ENCODE data around the gene SLC22A12.

SLC22A12 gene

GRCh38 chr11:64569300-64569970 is 21.6 kb upstream of the SLC22A12 start:
- no peaks in the 10 kb centered on the region for H3F3A ChIP-seq (ENCODE audit: insufficient read depth)
- no peaks in the 10 kb centered on the region for H3K27me3 ChIP-seq (ENCODE audit: low read length)
- TF ChIP-seq EZH2phosphoT487 (conservative IDR thresholded peaks at IDR 0.05; ENCODE audit: low read length) = no peak
- TF ChIP-seq, protein P1, sequence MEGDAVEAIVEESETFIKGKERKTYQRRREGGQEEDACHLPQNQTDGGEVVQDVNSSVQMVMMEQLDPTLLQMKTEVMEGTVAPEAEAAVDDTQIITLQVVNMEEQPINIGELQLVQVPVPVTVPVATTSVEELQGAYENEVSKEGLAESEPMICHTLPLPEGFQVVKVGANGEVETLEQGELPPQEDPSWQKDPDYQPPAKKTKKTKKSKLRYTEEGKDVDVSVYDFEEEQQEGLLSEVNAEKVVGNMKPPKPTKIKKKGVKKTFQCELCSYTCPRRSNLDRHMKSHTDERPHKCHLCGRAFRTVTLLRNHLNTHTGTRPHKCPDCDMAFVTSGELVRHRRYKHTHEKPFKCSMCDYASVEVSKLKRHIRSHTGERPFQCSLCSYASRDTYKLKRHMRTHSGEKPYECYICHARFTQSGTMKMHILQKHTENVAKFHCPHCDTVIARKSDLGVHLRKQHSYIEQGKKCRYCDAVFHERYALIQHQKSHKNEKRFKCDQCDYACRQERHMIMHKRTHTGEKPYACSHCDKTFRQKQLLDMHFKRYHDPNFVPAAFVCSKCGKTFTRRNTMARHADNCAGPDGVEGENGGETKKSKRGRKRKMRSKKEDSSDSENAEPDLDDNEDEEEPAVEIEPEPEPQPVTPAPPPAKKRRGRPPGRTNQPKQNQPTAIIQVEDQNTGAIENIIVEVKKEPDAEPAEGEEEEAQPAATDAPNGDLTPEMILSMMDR (IDR thresholded peaks at IDR 0.05; ENCODE audit: insufficient read depth, low read length, poor library complexity, severe bottlenecking) = no peak
- no peaks in the 10 kb centered on the region for H3K36me3 ChIP-seq (ENCODE audit: low read length)
- H3K27ac ChIP-seq (ENCODE audit: low read depth, low read length) = no peak overlapping the region
- no peak overlapping the region for H3K9ac ChIP-seq (ENCODE audit: low read length)
- no peaks in the 10 kb centered on the region for H3K9me2 ChIP-seq (replicated peaks; ENCODE audit: insufficient read depth, low read length)
- H2AFZ ChIP-seq (ENCODE audit: low read depth, low read length, severe bottlenecking) = no peak overlapping the region
- H3K79me2 ChIP-seq (ENCODE audit: insufficient read depth, low read length) = no peaks in the 10 kb centered on the region
- no peaks in the 10 kb centered on the region for H3K9me3 ChIP-seq (ENCODE audit: insufficient read depth, low read length)
- H4K20me1 ChIP-seq (ENCODE audit: low read depth, low read length) = no peaks in the 10 kb centered on the region
- no peak overlapping the region for H3K4me2 ChIP-seq (ENCODE audit: low read depth, low read length, poor library complexity, severe bottlenecking)
- no peak overlapping the region for H3K4me3 ChIP-seq (ENCODE audit: insufficient read depth, low read length, poor library complexity, severe bottlenecking)

DNA sequence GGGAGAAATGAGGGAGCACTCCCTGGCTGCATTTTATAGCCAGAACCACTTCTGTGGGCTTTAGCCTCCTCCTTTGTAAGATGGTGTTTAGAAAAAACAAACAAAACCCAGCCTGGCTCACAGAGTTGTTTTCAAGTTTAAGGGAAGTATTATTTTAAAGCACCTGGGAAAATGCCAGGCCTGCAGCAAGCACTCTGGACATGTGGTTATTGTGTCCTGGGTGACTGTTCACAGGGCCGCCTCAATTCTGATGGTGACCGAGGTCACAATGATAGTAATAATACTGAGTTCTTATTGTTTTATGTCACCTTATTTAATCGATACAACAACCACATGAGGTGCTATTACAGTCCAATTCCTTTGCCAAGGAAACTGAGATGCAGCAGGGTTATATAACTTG is 20.7 kb upstream of the SLC22A12 start:
- no peak overlapping the region for H3K4me2 ChIP-seq (ENCODE audit: low read depth, low read length, poor library complexity, severe bottlenecking)
- H3K9me3 ChIP-seq (ENCODE audit: insufficient read depth, low read length) = no peaks in the 10 kb centered on the region
- TF ChIP-seq, protein P1 (IDR thresholded peaks at IDR 0.05; ENCODE audit: insufficient read depth, low read length, poor library complexity, severe bottlenecking) = no peak
- no peak for TF ChIP-seq EZH2phosphoT487 (conservative IDR thresholded peaks at IDR 0.05; ENCODE audit: low read length)
- no peaks in the 10 kb centered on the region for H4K20me1 ChIP-seq (ENCODE audit: low read depth, low read length)
- no peak overlapping the region for H3K4me3 ChIP-seq (ENCODE audit: insufficient read depth, low read length, poor library complexity, severe bottlenecking)
- H3K27ac ChIP-seq (ENCODE audit: low read depth, low read length) = no peak overlapping the region
- no peak overlapping the region for H2AFZ ChIP-seq (ENCODE audit: low read depth, low read length, severe bottlenecking)
- no peaks in the 10 kb centered on the region for H3K79me2 ChIP-seq (ENCODE audit: insufficient read depth, low read length)
- H3K27me3 ChIP-seq (ENCODE audit: low read length) = no peaks in the 10 kb centered on the region
- H3K9ac ChIP-seq (ENCODE audit: low read length) = no peak overlapping the region
- no peaks in the 10 kb centered on the region for H3F3A ChIP-seq (ENCODE audit: insufficient read depth)
- no peaks in the 10 kb centered on the region for H3K9me2 ChIP-seq (replicated peaks; ENCODE audit: insufficient read depth, low read length)
- H3K36me3 ChIP-seq (ENCODE audit: low read length) = no peaks in the 10 kb centered on the region

GRCh38 chr11:64571050-64571409 is 20.0 kb upstream of the SLC22A12 start:
- no peaks in the 10 kb centered on the region for H3K79me2 ChIP-seq (ENCODE audit: insufficient read depth, low read length)
- no peaks in the 10 kb centered on the region for H3K27me3 ChIP-seq (ENCODE audit: low read length)
- no peak overlapping the region for H2AFZ ChIP-seq (ENCODE audit: low read depth, low read length, severe bottlenecking)
- no peak overlapping the region for H3K4me2 ChIP-seq (ENCODE audit: low read depth, low read length, poor library complexity, severe bottlenecking)
- no peaks in the 10 kb centered on the region for H3K9me3 ChIP-seq (ENCODE audit: insufficient read depth, low read length)
- H3F3A ChIP-seq (ENCODE audit: insufficient read depth) = no peaks in the 10 kb centered on the region
- H3K9ac ChIP-seq (ENCODE audit: low read length) = no peak overlapping the region
- no peaks in the 10 kb centered on the region for H3K9me2 ChIP-seq (replicated peaks; ENCODE audit: insufficient read depth, low read length)
- no peaks in the 10 kb centered on the region for H3K36me3 ChIP-seq (ENCODE audit: low read length)
- no peak overlapping the region for H3K4me3 ChIP-seq (ENCODE audit: insufficient read depth, low read length, poor library complexity, severe bottlenecking)
- H4K20me1 ChIP-seq (ENCODE audit: low read depth, low read length) = no peaks in the 10 kb centered on the region
- no peak overlapping the region for H3K27ac ChIP-seq (ENCODE audit: low read depth, low read length)
- no peak for TF ChIP-seq EZH2phosphoT487 (conservative IDR thresholded peaks at IDR 0.05; ENCODE audit: low read length)

GRCh38 chr11:64571410-64572091 is 19.5 kb upstream of the SLC22A12 start:
- no peaks in the 10 kb centered on the region for H3F3A ChIP-seq (ENCODE audit: insufficient read depth)
- no peaks in the 10 kb centered on the region for H3K9me2 ChIP-seq (replicated peaks; ENCODE audit: insufficient read depth, low read length)
- no peak overlapping the region for H3K4me3 ChIP-seq (ENCODE audit: insufficient read depth, low read length, poor library complexity, severe bottlenecking)
- no peaks in the 10 kb centered on the region for H3K27me3 ChIP-seq (ENCODE audit: low read length)
- no peak overlapping the region for H3K27ac ChIP-seq (ENCODE audit: low read depth, low read length)
- no peaks in the 10 kb centered on the region for H3K9me3 ChIP-seq (ENCODE audit: insufficient read depth, low read length)
- no peak for TF ChIP-seq EZH2phosphoT487 (conservative IDR thresholded peaks at IDR 0.05; ENCODE audit: low read length)
- TF ChIP-seq, protein P1 (IDR thresholded peaks at IDR 0.05; ENCODE audit: insufficient read depth, low read length, poor library complexity, severe bottlenecking) = no peak
- no peak overlapping the region for H2AFZ ChIP-seq (ENCODE audit: low read depth, low read length, severe bottlenecking)
- H3K79me2 ChIP-seq (ENCODE audit: insufficient read depth, low read length) = no peaks in the 10 kb centered on the region
- H3K36me3 ChIP-seq (ENCODE audit: low read length) = no peaks in the 10 kb centered on the region
- no peak overlapping the region for H3K9ac ChIP-seq (ENCODE audit: low read length)
- no peak overlapping the region for H3K4me2 ChIP-seq (ENCODE audit: low read depth, low read length, poor library complexity, severe bottlenecking)
- H4K20me1 ChIP-seq (ENCODE audit: low read depth, low read length) = no peaks in the 10 kb centered on the region

Measured in SU-DHL-6 (cell line).